NCI-H748 treated with DMSO at 0.1 percent for 48 hours (cell line): Measurements from ENCODE around the gene NOD2.

Experiments
- DNase-seq: peaks from one replicate; lab custom pipeline; 2025; lab: John Stamatoyannopoulos, UW

NOD2 gene

DNA sequence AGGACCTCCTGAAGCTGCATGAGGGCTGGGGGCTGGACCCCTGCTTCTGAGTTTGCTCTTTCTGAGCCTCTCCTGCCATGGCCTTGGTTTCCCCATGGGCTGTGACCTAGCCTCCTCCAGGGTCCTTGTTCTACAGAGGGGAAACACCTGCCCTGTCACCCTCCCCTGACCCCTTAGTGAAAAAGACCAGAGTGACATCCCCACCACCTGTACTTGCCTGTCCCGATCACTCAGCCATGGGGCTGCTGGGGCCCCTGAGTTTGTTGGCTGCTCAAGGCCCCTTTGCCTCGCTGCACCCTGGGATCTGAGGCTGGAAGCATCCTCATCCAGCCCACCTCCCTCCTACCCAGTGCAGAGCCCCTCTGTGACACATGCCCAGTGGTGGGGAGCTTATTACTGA, 800 bp downstream of the NOD2 start:
- DNase-seq: no peak

DNA sequence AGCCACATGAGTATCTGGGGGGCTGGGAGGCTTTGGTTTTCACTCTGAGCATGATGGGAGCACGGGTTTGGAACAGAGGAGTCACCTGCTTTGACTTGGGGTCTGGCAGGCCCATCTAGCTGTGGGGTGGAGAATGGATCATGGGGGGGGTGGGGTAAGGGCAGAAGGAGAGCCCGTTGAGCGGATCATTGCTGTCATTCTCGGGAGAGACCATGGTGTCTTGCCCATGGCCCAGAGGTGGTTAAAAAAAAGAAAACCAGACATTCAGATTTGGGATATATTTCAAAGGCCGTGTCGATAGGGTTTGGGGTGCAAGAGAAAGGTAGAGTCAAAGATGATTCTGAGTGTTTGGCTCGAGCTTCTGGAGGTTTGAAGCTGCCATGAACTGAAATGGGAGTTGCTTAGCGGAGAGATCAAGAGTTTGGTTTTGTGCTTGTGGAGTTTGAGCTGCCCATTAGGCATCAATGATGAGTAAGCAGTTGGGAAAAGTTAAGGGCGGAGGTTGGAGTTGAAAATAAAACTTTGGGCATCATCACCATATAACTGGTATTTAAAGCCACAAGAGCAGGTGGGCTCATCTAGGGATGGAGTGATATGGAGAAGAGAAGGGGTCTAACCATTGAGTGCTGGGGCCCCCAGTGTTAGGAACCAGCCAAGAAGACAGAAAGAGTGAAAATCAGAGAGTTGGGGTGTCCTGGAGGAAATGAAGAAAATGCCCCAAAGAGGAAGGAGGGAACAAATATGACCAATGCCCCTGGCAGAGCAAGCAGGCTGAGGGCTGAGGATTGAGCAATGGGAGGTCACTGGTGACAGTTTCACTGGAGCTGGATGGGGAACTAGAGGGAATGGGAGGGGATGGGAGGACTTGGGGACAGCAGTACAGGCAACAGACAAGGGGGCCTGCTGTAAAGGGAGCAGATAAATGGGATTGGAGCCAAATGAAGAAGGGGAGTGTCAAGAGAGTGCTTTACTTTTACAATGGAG, 1.9 kb downstream of the NOD2 start:
- no peak for DNase-seq

DNA sequence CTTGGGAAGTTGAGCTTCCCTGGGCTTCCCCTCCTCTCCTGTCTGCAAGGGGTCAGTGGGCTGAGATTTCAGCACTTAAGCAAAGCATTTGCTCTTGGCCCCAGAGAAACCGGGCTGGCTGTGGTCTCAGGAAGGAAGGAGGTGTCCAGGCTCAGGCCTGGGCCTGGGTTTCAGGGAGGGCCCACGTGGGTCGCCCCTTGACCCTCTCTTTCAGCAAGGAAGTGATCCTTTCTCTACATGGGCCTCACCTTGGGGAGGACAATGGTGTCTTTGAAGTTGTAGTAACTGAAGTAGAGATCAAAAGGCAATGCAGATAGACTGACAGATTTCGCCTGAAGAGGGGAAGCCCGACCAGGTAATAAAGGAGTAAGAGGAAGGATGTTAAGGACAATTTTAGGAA, 2.7 kb downstream of the NOD2 start:
- no peak for DNase-seq

DNA sequence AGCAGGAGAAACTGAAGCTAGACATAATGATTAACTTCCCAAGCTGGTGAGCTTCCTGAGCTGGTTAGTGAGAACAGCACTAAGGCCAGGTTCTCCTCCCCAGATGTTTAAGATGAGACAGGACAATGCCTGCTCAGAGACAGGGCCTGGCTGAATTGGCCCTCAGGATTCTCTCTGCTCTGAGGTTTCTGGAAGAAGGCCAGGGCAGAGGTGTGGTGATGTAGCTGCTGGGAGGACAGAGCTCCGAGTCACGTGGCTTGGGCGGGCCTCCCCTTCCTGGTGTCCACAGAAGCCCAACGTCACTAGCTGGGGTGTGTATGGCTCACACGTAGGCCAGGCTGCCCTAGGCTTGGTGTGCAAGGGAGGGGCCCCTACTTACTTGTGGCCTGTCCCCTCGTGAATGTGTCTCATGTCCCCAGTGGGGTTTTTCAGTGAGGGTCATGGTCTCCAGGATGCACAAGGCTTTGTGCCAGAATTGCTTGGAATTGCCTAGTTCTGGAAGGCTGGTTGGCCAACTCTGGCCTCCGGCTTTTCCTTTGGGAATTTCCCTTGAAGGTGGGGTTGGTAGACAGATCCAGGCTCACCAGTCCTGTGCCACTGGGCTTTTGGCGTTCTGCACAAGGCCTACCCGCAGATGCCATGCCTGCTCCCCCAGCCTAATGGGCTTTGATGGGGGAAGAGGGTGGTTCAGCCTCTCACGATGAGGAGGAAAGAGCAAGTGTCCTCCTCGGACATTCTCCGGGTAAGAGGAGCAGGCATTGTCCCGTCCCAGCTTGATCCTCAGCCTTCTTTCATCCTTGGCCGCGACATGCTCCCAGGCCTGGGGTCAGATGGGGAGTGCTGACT, 3.4 kb downstream of the NOD2 start:
- no peak for DNase-seq

DNA sequence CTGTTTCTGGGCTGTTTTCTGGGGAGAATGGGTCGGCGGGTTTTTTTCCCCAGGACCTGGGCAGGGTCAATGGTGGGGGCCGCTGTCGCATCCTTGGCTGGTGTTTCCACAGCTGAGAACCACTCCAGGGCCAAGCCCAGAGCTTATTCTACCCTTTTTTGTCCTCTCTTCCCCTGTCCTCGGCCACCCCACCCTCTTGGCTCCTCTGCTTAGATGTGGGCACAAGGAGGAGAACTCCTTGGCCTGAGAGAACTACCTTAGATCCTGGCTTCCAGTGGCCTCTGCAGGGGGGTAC, 4.0 kb downstream of the NOD2 start:
- DNase-seq: no peak

DNA sequence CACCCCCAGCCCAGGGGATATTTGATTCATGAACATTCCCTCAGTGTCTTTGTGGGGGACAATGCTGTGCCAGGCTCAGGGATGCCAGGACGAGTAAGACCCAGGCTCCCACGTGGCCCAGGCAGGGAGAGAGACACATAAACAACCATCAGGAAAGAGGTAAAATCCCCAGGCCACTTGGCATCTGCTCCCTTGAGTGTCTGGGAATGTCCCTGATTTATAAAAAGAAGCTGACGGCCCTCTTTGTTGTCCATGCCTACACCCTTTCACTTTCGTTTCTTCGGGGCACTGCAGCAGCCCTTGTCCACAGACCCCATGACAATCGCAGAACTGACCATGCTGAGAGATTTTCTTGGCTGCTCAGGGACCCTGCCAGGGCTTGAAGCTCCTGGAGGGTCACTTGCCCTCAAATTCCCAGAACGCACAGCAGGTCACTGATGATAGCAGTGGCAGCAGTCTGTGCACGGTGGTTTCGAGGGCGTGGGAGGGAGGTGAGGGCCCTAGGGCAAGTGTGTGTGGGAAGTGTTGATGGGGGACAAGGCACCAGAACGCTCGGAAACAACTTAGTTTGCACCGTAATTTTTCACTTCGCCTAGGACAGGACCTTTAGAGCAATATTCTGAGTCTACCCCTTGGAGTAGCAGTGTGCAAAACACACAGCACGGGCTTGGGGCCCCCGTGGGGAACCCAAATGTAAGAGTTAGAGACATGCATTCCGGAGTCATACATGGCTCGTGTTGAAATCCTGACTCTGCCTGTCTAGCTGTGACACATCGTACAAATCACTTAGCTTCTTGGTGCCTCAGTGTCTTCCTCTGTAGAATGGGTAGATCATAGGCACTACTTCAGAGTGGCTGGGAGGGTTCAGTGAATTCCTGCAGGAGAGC, 4.7 kb downstream of the NOD2 start:
- DNase-seq: no peak

DNA sequence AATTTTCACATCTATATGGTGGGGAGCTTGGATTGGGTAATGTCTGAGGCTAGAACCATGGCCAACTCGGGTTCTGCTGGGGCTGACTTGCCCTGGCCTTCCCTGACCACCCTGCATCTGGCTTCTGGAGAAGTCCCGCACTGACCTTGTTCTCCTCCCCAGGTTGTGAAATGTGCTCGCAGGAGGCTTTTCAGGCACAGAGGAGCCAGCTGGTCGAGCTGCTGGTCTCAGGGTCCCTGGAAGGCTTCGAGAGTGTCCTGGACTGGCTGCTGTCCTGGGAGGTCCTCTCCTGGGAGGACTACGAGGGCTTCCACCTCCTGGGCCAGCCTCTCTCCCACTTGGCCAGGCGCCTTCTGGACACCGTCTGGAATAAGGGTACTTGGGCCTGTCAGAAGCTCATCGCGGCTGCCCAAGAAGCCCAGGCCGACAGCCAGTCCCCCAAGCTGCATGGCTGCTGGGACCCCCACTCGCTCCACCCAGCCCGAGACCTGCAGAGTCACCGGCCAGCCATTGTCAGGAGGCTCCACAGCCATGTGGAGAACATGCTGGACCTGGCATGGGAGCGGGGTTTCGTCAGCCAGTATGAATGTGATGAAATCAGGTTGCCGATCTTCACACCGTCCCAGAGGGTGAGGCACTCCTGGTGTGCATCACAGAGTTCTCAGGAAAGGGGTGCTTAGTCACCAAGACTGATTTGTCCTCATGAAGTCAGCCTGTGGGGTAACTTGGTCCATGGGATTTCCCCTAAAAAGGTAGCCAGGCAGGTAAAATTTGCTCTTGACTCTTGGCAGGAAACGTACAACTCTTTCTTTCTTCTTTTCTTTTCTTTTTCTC, 6.1 kb downstream of the NOD2 start:
- DNase-seq: no peak

DNA sequence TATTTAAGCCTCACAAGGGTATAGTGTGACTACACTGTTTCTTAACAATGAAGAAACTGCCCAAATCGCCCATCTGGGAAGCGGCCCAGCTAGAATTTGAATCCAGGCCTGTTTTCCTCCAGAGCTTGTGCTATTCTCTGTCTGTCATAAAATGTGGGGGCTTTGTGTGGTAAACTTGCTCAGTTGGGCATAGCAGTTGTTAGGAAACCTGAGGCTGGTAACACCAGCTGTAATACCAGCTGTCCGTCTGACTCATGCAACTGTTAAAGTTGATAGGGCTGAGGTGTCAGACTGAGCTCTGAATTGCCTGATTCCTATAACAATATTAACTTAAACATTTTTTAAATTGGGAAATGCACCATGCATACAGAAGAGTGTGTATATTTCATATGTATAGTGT, 9.3 kb downstream of the NOD2 start:
- no peak for DNase-seq

DNA sequence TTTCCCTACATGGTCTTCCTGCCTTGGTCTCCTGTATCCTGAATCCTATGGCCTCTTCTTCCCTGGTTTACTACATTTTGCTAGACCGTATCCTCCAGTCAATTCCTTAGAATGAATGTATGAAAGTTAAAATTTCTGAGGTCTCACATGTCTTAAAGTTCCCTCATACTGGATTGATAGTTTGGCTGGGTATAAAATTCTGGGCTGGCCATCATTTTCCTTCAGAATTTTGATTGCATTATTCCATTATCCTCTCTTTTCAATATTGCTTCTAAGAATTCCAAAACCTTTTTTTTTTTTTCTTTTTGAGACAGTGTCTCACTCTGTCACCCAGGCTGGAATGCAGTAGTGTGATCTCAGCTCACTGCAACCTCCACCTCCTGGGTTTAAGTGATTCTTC, 10.8 kb downstream of the NOD2 start:
- DNase-seq: no peak

DNA sequence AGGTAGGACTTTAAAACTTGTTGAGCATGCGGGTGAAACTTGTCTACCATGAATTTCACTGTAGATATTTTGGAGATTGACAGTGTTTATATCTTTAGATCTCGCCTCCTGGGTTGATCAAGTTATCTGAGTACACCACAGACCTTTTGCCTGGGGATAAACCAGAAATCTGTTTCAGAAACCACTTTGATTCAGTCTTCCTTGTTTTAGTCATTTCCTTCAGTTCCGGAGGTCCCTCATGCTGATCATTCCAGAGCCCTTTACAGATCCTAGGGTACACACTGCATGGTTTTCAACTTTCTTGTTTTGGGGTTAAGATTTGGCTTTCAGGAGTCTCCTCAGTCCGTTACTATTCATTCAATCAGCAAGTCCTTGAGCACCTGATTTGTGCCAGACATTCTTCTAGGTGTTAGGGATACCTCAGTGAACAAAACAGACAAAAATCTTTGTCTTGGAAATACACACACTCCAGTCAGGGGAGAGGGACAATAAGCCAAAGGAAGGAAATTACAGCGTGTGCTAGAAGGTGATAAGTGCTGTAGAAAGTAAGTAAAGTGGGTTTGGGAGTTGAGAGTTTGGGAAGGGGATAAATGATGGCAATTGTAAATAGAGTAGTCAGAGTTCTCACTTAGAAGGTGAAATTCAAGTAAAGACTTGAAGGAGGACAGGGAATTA, 12.2 kb downstream of the NOD2 start:
- no peak for DNase-seq

DNA sequence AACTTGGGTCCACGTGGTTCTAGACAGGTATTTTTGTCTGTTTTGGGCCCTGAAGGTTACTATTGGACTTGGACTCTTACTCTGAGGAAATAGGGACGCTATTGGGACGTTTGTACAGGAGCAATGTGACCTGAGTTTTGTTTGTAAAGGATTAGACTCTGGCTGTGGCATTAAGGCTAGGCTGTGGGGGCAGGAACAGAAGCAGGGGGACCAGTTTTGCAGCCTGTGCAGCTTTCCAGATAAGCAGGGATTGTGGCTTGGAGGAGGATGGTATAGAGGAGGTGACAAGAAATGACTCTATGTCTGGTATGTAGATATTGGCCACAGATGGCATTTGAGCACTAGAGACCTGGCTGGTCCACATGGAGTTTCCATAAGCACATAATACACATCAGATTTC, 12.8 kb downstream of the NOD2 start:
- no peak for DNase-seq

DNA sequence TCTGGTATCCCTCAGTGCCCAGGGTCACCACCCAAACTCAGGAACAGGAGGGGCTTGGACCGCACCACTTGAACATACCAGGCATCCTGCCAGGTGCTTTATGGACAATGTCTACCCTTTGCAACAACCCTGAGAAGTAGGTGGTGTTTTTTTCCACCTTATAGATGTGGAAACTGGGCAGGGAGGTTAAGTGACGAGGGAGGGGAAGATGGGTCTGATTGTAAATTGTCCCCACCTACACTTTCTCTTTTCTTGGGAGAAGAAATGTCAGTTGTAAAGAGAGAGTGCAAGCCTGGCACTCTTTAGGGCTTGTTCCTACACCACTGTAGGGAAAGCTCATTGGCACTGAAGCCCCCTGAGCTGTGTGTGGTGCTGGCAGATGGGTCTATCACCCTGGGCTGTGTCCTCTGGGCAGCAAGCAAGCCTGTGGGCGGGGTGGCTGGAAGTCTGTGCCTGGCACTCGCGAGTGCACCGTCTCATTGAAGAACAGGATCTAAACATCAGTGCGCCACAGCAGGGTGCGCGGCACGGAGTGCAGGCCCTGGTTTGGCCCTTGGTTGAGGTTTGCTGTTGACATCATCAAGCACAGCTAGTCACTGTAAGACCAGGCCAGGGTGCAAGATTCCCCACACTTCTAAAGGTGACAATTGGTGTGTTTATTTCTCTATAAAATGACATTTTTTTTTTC, 15.1 kb downstream of the NOD2 start:
- no peak for DNase-seq

DNA sequence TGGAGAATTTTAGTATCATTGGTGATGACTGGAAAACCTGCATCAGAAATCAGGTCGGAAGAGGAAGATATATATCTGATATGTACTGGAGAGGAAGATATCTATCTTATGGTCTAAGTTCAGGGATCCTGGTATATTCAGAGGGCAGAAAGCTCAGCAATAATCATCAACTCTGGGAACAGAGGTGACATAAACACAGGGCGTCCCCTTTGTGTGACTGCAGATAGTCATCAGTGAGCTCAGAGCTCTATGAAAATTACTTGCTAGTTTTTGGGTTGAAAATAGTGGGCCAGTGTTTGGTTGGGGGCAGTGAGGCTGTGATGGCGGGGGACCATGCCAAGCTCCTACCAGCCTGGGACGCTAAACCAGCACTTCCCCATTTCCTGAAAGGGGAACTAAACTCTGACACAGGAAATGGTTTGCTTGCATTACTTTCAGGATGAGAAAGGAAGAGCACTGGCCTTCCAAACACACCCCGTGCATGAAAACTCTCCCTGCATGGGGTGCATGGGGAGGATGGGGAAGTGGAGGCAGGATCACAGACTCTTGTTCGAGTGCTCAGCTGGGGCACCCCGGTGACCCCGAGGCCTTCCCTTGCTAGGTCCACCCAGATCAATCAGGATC, 15.8 kb downstream of the NOD2 start:
- DNase-seq: no peak

DNA sequence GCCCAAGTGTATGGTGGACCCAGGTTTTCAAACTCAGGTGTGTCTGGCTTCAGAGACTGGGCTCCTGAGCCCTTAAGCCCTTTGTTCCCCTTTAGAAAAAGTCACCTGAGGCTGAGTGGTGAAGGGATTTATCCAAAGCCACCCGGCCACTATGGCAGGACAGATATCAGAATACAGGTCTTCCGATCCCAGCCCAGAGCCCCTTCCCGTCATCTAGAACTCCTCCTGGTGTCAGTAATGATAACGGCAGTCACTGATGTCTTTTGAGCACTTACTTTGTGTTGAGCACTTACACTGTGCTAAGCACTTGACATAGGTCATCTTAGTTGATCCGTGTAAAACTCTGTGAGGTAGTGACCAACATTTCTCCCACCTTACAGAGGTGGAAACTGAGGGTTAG, 16.6 kb downstream of the NOD2 start:
- DNase-seq: no peak

DNA sequence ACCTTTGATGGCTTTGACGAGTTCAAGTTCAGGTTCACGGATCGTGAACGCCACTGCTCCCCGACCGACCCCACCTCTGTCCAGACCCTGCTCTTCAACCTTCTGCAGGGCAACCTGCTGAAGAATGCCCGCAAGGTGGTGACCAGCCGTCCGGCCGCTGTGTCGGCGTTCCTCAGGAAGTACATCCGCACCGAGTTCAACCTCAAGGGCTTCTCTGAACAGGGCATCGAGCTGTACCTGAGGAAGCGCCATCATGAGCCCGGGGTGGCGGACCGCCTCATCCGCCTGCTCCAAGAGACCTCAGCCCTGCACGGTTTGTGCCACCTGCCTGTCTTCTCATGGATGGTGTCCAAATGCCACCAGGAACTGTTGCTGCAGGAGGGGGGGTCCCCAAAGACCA, 17.6 kb downstream of the NOD2 start:
- DNase-seq: no peak

DNA sequence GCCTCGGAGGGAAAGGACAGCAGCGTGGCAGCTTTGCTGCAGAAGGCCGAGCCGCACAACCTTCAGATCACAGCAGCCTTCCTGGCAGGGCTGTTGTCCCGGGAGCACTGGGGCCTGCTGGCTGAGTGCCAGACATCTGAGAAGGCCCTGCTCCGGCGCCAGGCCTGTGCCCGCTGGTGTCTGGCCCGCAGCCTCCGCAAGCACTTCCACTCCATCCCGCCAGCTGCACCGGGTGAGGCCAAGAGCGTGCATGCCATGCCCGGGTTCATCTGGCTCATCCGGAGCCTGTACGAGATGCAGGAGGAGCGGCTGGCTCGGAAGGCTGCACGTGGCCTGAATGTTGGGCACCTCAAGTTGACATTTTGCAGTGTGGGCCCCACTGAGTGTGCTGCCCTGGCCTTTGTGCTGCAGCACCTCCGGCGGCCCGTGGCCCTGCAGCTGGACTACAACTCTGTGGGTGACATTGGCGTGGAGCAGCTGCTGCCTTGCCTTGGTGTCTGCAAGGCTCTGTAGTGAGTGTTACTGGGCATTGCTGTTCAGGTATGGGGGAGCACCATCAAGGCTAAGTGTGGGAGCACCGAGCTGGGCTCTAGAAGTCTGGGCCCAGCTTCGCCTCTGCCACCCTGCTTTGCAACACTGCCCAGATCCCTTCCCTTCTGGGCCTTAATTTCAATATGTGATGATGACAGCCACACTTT, 18.6 kb downstream of the NOD2 start:
- no peak for DNase-seq

DNA sequence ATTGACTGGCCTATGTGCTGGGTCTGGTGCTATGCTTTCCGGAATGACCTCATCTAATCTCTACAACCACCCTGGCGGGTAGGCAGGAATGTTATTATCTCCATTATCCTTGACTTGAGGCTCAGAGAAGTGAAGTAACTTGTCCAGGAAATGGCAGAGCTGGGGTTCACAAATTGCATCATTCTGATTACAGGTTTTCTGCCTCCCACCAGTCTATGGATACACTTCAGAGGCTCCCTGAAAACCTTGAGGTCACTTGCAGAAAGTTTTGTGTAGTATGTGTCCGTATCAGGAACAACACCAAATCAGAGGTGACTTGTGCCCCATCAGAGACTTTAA, 19.1 kb downstream of the NOD2 start:
- DNase-seq: no peak

DNA sequence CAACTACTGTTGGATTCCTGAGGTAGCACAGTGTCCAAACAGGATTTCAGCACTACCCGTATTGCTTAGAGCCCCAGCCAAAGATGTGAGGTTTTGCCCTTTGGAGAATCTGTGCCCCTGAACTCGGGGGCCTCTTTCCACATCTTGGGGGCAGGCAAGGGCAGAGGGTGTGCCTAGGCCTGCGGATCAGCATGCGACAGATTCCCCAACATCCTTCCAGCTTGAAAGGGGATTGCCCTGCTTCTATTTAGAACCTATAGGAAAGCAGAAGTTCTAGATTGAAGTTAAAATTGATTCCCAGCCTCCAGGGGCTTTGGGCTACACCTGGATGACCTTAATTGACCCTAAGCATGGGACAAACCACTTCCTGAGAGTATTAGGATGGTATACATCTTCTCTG, 19.6 kb downstream of the NOD2 start:
- no peak for DNase-seq

DNA sequence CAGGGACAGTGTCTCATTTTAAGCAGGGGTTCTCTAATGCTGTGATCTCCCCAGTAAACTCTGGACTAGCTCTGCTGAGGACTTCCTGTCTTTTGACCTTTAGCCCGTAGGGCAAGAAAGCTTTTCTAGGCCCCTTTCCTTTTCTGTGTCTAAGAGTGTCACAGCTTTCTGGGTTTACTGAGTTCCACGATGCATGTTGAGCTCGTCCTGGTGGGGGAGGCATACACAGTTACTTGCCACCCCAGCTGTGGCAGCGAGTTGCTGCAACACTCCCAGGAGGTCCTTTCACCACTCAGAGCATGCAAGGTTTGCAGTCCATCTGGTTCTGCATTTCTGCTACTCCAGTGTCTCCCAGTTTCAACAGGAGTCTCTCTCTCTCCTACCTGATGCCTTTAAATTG, 23.7 kb downstream of the NOD2 start:
- DNase-seq: no peak
